MM.1S (cell line): Measurements from ENCODE around the gene TCERG1L.

Experiments
- EZH2phosphoT487 ChIP-seq: fragments of 300-600 bp; sonication (generic); IDR thresholded peaks from 2 replicates; pipeline ENCODE4 v1.6.1; 2018; ENCODE audit warnings: antibody characterized with exemption, low read length
- TF ChIP-seq, protein P1 (sequence below): fragments of 300-600 bp; sonication (generic); IDR thresholded peaks from 2 replicates; pipeline ENCODE4 v1.5.1; 2016; ENCODE audit warnings: antibody characterized with exemption, low read length, mixed read lengths

DNA sequence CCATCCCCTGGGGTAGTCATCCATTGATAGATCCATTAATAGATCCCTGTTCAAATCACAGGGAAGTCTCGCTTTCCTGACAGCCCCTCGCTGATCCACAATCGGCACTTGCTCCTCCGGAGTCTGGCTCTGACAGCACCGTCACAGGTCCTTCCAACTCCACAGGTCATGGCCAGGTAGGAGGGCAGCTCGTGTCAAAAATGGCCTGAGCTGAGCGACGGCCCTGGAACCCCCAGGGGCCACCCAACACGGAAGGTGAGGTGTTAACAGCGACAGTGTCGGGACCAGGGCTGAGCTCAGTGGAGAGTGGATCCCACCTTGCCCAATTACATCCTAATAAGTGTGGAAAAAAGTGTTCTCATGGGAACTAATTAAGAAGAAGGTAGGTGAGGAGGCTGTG is 219.8 kb downstream of the TCERG1L start:
- TF ChIP-seq, protein P1, sequence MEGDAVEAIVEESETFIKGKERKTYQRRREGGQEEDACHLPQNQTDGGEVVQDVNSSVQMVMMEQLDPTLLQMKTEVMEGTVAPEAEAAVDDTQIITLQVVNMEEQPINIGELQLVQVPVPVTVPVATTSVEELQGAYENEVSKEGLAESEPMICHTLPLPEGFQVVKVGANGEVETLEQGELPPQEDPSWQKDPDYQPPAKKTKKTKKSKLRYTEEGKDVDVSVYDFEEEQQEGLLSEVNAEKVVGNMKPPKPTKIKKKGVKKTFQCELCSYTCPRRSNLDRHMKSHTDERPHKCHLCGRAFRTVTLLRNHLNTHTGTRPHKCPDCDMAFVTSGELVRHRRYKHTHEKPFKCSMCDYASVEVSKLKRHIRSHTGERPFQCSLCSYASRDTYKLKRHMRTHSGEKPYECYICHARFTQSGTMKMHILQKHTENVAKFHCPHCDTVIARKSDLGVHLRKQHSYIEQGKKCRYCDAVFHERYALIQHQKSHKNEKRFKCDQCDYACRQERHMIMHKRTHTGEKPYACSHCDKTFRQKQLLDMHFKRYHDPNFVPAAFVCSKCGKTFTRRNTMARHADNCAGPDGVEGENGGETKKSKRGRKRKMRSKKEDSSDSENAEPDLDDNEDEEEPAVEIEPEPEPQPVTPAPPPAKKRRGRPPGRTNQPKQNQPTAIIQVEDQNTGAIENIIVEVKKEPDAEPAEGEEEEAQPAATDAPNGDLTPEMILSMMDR = no peak
- no peak for TF ChIP-seq EZH2phosphoT487
